GM12873 (cell line): Measurements from ENCODE around the gene TJP3.
A peak's percentile ranks its signal among the peaks of the same experiment; 100 is the strongest.

Experiments
- TF ChIP-seq, protein P1 (sequence below): IDR thresholded peaks from 2 replicates; pipeline ENCODE4 v1.5.1; 2012; ENCODE audit warnings: low read depth, mild to moderate bottlenecking, moderate library complexity, low read length, control low read depth; ENCODE audit not compliant: insufficient read depth; ENCODE audit errors: missing control alignments

Gene TJP3

DNA sequence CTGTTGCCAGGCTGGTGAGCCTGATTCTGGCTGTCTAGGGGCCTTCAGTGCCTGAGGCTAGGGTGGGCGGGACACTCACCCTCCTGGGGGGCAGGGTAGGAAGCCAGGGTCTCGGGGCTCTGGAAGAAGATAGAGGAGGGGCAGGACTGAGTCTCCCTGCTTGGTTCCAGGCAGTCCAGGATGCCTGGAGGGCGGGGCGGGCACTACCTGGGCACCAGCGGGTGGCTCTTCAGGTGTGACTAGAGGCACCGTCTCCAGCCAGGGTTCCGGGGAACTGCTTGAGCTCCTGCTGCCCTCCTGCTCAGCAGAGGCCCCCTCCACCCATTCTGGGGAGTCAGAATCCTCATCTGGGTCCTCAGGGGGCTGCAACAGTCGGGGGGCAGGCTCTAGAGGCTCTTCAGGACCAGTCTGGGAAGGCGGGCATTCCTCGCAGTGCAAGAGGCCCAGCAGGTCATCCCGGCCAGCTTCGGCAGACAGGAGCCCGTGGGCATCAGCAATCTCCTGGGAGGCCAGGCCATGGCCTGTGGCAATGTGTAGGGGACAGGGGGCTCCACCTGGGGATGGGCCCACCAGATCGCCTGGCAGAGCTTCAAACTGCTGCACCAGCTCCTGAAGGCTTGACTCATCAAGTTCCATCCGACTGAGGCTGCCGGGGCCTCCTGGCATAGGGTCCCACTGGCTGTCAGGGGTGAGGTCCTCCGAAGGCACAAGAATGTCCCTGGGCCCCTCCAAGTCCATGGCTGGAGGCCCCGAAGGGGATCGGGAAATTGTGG lies 51.5 kb downstream of the TJP3 start:
- TF ChIP-seq, protein P1, sequence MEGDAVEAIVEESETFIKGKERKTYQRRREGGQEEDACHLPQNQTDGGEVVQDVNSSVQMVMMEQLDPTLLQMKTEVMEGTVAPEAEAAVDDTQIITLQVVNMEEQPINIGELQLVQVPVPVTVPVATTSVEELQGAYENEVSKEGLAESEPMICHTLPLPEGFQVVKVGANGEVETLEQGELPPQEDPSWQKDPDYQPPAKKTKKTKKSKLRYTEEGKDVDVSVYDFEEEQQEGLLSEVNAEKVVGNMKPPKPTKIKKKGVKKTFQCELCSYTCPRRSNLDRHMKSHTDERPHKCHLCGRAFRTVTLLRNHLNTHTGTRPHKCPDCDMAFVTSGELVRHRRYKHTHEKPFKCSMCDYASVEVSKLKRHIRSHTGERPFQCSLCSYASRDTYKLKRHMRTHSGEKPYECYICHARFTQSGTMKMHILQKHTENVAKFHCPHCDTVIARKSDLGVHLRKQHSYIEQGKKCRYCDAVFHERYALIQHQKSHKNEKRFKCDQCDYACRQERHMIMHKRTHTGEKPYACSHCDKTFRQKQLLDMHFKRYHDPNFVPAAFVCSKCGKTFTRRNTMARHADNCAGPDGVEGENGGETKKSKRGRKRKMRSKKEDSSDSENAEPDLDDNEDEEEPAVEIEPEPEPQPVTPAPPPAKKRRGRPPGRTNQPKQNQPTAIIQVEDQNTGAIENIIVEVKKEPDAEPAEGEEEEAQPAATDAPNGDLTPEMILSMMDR = no peak

DNA sequence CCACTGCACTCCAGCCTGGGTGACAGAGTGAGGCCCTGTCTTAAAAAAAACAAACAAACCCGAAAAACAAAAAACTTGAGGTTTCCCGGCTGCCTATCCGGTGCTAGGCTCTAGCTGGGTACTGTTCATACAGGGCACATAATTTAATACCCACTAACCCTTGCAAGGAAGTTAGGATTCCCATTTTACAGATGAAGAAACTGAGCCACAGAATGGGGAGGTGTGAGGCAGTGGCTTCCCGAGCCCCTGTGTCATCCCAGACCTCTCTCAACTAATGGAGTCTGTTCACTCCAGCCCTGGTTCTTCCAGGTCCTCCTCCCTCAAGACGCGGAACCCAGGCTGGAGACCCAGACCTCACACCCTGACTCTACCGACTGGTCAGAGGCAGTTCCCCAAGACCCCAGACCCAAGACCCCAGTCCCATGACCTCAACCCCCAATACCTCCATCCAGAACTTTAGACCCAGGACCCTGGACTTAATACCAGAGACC lies 52.7 kb downstream of the TJP3 start:
- TF ChIP-seq, protein P1 = no peak

DNA sequence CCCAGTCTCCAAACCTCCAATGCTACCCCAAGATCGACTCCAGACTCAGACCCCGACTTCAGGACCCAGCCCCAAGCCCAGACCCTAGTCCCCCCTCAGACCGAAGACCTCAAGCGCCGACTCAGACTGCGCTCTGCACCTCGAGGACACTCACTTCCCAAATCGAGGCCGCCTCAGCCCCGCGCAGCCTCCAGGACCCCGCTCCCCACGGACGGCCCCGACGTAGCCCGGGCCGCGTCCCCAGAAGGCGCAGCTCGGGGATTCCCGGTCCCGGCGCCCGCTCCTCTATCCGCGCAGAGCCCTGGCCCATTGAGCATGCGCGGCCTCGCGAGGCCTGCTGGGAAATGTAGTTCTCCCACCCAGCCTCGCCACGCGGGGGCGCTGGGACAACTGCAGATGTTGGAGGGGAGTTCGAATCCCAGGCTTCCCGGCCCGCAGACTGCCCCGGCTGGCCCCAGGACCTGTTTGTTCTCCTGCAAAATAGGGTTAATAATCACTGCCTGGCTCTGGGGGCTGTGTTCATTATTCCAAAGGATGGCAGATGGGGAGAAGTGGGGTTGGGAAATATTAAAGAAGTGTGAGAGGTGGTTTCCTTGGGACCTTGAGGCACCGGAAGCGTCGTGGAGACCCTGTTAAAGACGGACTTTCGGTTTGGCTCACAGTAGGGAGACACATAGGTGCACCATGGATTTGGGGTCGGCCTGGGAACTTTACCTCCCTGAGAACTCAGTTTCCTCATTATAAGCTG lies 53.4 kb downstream of the TJP3 start, which contains the start of gene APBA3:
TSS of gene APBA3 (minus strand) at position 311 of the 748 bp plus-strand sequence. CDS start 1,428 bp downstream, outside the sequence.
- TF ChIP-seq, protein P1 = peak; percentile 70

DNA sequence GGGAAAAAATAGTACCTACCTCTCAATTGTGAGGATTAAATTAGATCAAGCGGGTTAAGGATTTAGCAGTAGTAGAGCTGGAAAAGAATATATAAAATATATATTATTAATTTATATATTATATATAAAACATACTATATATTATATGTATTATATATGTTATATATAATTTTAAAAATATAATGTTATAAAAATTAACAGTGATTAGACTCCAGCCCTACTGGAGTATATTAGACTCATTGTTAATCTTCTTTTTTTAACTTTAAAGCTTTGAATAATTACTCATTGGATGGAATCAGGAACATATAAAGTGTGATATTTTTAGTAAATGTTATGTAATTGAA lies 53.9 kb downstream of the TJP3 start:
- TF ChIP-seq, protein P1 = no peak

DNA sequence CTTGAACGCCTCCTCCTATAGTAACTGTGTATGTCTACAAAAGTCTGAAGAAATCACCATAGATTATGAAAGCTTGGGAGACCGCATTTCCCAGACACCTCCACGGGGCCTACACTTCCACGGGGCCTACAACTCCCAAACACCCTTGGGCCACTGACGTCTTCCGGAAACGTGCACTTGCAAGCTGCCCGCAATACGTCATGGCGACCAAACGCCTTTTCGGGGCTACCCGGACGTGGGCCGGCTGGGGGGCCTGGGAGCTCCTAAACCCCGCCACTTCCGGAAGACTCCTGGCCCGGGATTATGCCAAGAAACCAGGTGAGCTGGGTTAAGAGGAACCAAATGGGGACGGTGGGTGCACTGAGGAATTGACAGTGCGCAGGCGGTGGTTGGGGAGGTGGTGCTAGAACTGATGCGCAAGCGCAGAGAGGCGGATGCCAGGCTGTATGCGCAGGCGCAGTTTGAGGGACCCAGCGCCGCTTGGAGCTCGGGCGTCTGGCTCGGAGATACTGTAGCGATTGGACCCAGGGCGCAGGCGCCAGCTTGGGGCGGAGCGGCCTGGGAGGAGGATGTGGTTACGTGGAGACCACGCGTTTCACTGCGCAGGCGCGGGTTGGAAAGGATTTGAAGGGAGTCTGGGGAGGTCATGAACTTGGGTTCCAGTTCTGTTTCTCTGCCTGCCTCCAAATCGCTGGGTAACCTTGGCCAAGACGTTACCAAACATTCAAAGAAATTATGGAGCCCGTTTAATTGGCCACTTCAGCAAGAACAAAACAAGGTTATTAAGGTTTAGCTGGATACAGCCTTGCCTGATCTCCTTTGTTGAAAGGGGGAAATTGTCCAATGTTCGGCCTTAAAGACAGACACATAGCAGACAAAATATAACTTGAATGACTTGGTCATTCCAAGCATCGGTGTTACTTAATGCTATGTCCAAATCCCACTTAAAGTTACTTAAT lies 54.6 kb downstream of the TJP3 start, which contains the start of gene MRPL54:
TSS of gene MRPL54 (plus strand) at position 182 of the 959 bp plus-strand sequence. CDS start at position 201, 19 bp downstream.
- TF ChIP-seq, protein P1 = no peak

DNA sequence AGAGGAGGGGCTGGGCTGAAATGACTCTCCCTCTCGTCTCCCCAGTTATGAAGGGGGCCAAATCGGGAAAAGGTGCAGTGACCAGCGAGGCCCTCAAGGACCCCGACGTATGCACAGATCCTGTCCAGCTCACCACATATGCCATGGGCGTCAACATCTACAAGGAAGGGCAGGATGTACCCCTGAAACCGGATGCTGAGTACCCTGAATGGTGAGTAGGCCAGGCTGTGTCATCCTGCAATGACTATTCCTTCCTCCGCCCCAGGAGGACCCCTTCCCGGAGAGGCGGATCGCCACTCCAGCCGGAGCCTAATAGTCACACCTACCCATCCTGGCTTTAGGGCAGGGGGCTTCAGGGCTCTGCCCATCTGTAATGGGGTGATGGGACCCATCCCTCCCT lies 56.9 kb downstream of the TJP3 start:
- TF ChIP-seq, protein P1 = no peak
